ENCODE results near the gene B4GALT1. TPM values are rescaled to one million over a fixed set of nuclear protein-coding genes. Genes with fewer than 3 reads are reported as not detected.

Gene B4GALT1
- total RNA-seq, 1 experiment from 2014 or later = 32.0 TPM

DNA sequence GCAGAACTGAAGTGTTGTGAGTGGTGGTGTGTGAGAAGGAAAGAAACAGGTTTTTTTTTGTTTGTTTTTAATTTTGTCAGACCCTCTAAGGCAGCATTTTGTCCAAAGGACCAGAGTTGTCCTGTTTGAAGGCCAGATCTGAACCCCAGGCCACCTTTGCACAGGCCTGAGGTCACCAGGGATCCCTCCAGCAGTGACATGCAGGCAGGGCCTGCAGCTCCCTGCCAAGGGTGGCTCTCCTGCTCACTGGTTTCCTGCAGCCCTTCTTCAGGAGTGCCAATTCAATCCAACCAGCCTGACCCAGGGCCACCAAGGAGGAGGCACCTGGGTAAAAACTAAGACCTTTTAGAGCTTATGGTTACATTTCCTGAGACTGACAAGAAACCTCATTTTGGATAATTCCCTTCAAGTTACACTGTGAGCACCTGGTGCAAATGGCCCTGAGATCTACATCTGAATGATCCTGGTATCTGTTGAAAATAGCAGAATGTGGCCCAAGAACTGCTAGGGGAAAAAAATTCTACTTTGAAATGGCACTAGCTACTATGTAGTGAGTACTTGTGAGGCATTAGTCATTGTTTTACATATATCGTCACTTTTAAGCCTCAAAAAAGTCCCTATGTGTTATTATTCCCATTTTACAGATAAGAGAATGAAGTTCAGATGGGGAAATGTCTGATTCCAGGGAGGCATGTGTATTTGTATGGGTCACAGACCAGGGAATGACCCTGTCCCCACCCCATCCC, 57.1 kb downstream of the B4GALT1 start:
- Histone ChIP-seq H3K36me3 (ENCODE audit: insufficient read depth, low read length, poor library complexity, severe bottlenecking) (peaks cover 7% of the 10 kb centered on the region), H3K4me1 (ENCODE audit: insufficient read depth, low read length, poor library complexity, severe bottlenecking) (no peaks in the 10 kb centered on the region), H3K27ac (ENCODE audit: low read depth, low read length, poor library complexity, severe bottlenecking) (no peak overlapping the region), H3K4me3 (ENCODE audit: low read depth, low read length, poor library complexity, severe bottlenecking) (no peak overlapping the region), H3K9me3 (ENCODE audit: low read depth, low read length, poor library complexity, severe bottlenecking) (no peaks in the 10 kb centered on the region), H3K27me3 (replicated peaks; ENCODE audit: insufficient read depth, low read depth, low read length, poor library complexity) (no peaks in the 10 kb centered on the region)
- intact Hi-C loops (cut with micrococcal nuclease; ENCODE audit: unreplicated experiment) = no loop called here
- ChIA-PET CTCF (no interaction called here), POLR2A (ENCODE audit: low non-redundant PET) (interaction anchor here (0.6 kb wide), 1 partner anchor 10 kb away, joined by 7 read pairs; no protein-coding TSS in a partner anchor)
- TF ChIP-seq, protein P1, sequence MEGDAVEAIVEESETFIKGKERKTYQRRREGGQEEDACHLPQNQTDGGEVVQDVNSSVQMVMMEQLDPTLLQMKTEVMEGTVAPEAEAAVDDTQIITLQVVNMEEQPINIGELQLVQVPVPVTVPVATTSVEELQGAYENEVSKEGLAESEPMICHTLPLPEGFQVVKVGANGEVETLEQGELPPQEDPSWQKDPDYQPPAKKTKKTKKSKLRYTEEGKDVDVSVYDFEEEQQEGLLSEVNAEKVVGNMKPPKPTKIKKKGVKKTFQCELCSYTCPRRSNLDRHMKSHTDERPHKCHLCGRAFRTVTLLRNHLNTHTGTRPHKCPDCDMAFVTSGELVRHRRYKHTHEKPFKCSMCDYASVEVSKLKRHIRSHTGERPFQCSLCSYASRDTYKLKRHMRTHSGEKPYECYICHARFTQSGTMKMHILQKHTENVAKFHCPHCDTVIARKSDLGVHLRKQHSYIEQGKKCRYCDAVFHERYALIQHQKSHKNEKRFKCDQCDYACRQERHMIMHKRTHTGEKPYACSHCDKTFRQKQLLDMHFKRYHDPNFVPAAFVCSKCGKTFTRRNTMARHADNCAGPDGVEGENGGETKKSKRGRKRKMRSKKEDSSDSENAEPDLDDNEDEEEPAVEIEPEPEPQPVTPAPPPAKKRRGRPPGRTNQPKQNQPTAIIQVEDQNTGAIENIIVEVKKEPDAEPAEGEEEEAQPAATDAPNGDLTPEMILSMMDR (conservative IDR thresholded peaks at IDR 0.05; ENCODE audit: low read depth, low read length) = no peak
- no peak for TF ChIP-seq EZH2 (IDR thresholded peaks at IDR 0.05; ENCODE audit: borderline replicate concordance, low read depth, low read length, poor library complexity, severe bottlenecking)
- BruUV-seq (replicated peaks) = no TSS peak
- DNase-seq (ENCODE audit: low spot score) = no peak

DNA sequence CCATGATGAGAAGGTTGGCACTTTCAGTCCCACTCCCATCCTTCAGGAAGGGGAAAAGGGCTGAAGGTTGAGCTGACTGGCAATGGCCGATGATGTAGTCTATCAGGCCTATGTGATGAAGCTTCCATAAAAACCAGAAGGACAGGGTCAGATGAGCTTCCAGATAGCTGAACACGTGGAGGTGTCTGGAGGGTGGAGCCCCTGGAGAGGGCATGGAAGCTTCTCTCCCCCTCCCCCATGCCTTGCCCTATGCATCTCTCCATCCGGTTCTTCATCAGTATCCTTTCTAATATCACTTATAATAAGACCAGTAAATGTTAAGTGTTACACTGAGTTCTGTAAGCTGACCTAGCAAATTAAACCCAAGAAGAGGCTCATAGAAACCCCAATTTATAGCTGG, 58.0 kb downstream of the B4GALT1 start:
- no peak overlapping the region for H3K27ac ChIP-seq (ENCODE audit: low read depth, low read length, poor library complexity, severe bottlenecking)
- H3K4me1 ChIP-seq (ENCODE audit: insufficient read depth, low read length, poor library complexity, severe bottlenecking) = no peaks in the 10 kb centered on the region
- ChIA-PET CTCF (no interaction called here), POLR2A (ENCODE audit: low non-redundant PET) (interaction anchor here (0.6 kb wide), 1 partner anchor 11 kb away, joined by 7 read pairs; no protein-coding TSS in a partner anchor)
- no peaks in the 10 kb centered on the region for H3K27me3 ChIP-seq (replicated peaks; ENCODE audit: insufficient read depth, low read depth, low read length, poor library complexity)
- H3K36me3 ChIP-seq (ENCODE audit: insufficient read depth, low read length, poor library complexity, severe bottlenecking) = peaks cover 7% of the 10 kb centered on the region
- no peaks in the 10 kb centered on the region for H3K9me3 ChIP-seq (ENCODE audit: low read depth, low read length, poor library complexity, severe bottlenecking)
- no peak overlapping the region for H3K4me3 ChIP-seq (ENCODE audit: low read depth, low read length, poor library complexity, severe bottlenecking)
- no TSS peak for BruUV-seq (replicated peaks)
- intact Hi-C loops (cut with micrococcal nuclease; ENCODE audit: unreplicated experiment) = no loop called here
- TF ChIP-seq, protein P1 (conservative IDR thresholded peaks at IDR 0.05; ENCODE audit: low read depth, low read length) = no peak
- no peak for TF ChIP-seq EZH2 (IDR thresholded peaks at IDR 0.05; ENCODE audit: borderline replicate concordance, low read depth, low read length, poor library complexity, severe bottlenecking)
- DNase-seq (ENCODE audit: low spot score) = no peak

DNA sequence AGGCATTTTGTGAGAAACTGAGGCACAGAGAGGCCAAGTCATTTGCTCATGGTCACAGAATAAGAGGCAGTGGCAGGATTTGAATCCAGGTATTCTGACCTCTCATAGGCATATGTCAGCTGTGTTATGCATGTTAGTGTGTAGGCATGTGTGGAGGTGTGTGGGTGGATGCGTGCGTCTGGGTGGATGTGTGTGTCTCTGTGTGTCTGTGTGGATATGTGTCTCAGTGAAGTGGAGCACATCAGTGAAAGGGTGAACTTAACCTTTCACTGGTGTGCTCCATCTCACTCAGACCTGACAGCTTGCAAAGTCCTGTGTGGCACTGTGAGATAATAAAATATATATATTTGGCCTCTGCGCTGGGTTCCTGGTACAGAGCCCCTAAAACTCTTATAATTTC, 58.7 kb downstream of the B4GALT1 start:
- H3K27me3 ChIP-seq (replicated peaks; ENCODE audit: insufficient read depth, low read depth, low read length, poor library complexity) = no peaks in the 10 kb centered on the region
- TF ChIP-seq, protein P1 (conservative IDR thresholded peaks at IDR 0.05; ENCODE audit: low read depth, low read length) = no peak
- TF ChIP-seq EZH2 (IDR thresholded peaks at IDR 0.05; ENCODE audit: borderline replicate concordance, low read depth, low read length, poor library complexity, severe bottlenecking) = no peak
- no peak overlapping the region for H3K4me3 ChIP-seq (ENCODE audit: low read depth, low read length, poor library complexity, severe bottlenecking)
- H3K27ac ChIP-seq (ENCODE audit: low read depth, low read length, poor library complexity, severe bottlenecking) = no peak overlapping the region
- BruUV-seq (replicated peaks) = no TSS peak
- no peaks in the 10 kb centered on the region for H3K9me3 ChIP-seq (ENCODE audit: low read depth, low read length, poor library complexity, severe bottlenecking)
- intact Hi-C loops (cut with micrococcal nuclease; ENCODE audit: unreplicated experiment) = no loop called here
- peaks cover 6% of the 10 kb centered on the region for H3K36me3 ChIP-seq (ENCODE audit: insufficient read depth, low read length, poor library complexity, severe bottlenecking)
- DNase-seq (ENCODE audit: low spot score) = no peak
- POLR2A ChIA-PET (ENCODE audit: low non-redundant PET) = no interaction called here
- no peaks in the 10 kb centered on the region for H3K4me1 ChIP-seq (ENCODE audit: insufficient read depth, low read length, poor library complexity, severe bottlenecking)
- CTCF ChIA-PET = no interaction called here
